HG02588 (cell line): ENCODE results near the gene TTC38.

ENCODE experiments used
- ATAC-seq: cut with Tn5 transposase; IDR thresholded peaks from one replicate; pipeline ENCODE4 v1.9.1; 2021; ENCODE audit warnings: mild to moderate bottlenecking, moderate library complexity; ENCODE audit not compliant: unreplicated experiment

The TTC38 gene

DNA sequence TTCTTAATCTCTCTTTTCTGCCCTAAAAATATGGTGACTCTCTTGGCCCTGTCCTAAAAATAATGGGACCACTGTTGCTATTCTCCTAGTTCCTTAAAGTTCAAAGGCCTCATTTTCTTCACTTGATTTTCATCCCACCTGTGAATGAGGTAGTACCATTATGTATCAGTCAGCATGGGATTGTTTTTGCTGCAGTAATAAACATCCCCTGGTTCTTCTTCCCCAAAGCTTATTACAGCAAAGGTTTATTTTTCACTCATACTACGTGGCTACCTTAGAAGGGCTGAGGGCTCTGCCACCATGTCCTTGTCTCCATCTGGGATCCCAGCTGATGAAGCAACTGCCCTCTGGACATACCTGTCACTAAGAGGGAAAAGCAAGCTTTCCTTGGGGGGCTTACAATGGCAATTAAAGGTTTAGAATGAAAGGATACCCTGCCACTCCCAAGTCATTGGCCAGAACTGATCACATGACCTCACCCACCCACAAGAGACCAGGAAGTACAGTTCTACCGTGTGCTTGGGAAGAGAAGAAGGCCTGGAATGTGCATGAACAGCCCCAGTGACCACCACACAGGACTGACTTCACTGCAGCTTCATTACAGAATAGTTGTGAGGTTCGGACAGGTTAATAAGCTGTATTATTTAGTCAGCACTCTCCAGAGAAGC is 7.8 kb downstream of the TTC38 start:
- ATAC-seq, result no peak

DNA sequence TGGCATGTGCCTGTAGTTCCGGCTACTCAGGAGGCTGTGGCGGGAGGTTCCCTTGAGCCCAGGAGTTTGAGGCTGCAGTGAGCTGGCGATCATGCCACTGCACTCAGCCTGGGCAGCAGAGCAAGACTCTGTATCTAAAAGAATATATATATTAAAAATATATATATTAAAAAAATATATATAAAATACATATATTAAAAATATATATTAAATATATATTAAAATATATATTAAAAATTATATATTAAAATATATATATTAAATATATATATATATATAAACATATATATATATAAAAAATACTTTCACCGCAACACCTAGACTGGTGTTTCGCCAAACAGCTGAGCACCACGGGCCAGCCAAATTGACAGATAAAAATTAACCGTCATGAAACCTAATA is 8.8 kb downstream of the TTC38 start:
- ATAC-seq, result no peak

DNA sequence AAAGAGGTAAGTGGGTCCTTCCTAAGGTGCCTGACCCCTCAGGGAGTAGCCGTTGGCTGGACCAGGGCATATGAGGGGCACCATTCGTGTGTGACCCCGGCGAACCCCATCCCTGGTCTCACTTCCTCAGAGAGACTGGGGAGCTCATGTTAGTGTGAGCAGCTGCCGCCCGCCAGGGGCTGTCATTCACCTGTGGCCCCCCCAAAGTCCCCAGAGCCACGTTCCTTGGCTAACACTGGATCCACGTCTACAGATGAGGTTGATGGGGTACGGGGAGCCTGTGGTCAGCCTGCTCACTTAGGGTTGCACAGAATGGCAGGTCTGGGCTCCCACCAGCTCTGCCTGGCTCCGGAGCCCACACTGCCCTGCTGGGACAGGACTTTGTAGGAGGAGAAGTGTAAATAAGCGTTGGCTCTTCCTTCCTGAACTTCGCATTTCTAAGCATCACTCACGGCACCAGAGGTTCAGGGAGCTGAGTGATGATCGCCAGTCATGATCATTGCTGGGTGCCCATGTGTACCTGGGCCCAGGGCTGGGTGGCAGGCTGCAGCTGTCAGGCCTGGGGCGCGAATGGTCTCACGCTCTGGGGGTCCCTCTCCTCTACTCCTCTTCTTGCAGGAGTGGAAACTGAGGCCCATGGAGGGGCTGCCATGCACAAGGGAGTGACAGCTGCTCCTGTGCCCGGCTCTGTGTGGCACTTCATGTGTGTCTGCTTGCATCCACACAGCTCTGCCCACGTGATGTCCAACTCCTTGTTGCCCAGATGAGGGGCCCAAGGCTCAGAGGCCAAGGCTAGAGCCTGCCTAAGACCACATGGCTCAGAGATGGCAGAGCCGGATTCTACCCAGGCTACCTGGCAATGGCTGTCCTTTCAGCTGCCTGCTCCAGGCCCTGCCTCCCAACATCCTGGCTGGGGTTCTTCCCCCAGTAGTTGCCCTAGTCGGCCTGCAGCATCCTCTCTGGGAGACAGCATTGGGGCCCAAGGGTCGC is 11.1 kb downstream of the TTC38 start:
- no peak for ATAC-seq

DNA sequence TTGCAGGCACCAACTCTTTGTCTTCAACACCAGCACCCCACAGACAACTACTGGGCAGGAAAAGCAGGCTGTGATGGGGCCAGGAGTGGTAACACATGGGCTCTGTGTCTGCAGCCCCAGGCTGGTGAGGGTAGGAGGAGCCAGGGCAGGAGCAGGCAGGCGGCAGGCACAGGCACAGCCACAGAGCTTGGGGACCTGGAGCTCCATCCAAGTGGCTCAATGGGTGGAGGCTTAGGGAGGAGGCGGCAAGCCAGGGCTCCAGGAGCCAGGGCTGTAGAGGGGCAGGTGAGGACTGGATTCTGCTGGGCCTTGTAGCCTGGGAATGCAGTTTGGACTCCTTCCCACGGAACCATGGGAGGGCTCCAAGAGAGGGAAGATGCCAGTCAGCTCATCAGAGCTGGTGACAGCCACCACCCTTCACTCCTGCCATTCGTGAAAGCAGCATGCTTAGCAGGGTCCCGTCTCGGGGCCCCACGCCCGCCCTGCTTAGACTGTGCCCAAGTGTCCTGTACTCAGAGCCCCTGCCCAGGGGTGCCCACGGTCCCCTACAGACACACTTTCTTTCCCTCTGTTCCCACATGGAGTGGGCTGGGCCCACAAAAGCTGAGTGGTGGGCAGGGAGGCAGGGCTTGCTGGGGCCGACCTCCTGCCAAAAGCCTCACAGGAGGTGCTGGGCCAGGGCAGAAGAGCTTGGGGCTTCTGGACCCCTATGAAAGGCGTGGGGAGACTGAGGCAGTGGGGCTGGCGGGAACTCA is 12.4 kb downstream of the TTC38 start:
- ATAC-seq, result no peak

GRCh38 chr22:46280999-46281623 is 13.3 kb downstream of the TTC38 start:
- ATAC-seq, result no peak

DNA sequence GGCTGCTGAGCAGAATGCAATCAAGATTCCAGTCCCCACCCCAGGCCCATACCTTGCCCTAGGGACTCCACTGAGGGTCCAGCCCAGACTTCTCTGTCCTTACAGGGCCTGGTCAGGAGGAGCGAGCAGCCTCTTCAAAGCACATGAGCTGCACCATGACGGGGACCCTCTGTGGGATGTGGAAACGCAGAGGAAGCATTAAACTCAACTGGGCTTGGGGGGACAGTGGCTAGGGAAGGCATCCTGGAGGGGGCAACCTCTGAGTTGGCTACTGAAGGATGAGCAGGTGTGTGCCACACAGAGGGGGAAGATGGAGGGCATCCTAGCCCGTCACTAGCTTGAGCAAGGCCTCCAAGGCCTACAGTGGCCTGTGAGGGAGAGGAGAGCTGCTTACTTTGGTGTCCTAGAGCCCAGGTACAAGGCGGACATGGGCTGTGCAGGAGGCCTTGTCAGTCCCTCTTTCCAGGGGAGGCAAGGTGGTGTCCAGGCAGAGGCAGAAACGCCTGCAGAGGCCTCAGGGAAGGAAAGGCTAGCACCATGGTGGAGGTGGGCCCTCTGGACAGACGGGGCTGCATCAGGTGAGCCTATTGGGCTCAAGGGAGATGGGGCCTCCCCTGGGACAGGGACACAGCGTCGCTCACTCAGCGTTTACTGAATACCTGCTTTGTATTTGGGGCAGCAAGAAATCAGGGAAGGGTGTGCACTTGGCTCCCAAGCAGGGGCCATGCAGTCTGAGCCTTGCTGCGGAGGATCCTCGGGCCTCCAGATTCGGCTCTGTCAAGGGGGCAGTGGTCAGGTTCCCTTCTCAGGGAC is 14.3 kb downstream of the TTC38 start:
- ATAC-seq, result no peak

- ATAC-seq, result no peak
Observed at GRCh38 chr22:46286006-46286405, 18.2 kb downstream of the TTC38 start.

DNA sequence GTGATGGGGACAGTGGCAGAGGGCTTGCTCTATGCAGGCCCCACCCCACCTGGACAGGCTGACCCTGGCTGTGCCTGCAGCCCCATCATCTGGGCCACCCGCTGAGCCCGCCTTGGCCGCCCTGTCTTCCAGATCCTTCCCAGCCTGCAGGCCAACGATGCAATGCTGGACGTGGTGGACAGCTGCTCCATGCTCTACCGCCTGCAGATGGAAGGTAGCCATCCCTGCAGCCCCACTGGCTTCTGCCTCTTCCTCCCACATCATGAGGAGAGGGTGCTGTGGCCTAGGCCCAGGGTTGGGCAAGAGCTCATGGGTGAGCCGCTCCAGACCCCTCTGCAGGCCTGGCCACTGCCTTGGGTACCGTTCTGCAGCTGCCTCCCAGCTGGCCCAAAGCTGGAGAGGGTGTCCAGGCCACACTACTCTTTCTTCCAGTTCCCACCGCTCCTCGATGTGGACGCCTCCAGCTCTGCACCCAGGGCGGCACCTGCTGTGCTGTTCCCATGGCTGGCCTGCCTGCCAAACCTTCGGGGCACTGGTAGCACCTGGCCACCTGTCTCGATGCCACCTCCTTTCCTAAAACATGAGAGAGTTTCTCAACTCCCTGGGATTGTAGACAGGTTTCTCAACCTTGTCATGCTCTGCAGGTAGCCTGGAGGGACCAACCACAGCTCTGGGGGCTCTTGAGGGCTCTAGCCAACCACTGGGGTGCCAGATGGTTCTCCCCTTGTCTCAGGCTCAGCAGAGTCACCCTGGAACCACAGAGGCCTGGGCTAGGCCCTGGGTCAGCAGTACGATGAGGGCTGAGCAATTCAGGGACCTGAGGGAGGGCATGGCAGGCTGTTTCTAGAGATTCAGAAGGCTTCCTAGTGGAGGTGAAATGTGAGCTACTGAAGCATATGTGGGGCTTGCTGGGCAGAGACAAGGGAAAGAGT is 19.4 kb downstream of the TTC38 start:
- ATAC-seq, result no peak

DNA sequence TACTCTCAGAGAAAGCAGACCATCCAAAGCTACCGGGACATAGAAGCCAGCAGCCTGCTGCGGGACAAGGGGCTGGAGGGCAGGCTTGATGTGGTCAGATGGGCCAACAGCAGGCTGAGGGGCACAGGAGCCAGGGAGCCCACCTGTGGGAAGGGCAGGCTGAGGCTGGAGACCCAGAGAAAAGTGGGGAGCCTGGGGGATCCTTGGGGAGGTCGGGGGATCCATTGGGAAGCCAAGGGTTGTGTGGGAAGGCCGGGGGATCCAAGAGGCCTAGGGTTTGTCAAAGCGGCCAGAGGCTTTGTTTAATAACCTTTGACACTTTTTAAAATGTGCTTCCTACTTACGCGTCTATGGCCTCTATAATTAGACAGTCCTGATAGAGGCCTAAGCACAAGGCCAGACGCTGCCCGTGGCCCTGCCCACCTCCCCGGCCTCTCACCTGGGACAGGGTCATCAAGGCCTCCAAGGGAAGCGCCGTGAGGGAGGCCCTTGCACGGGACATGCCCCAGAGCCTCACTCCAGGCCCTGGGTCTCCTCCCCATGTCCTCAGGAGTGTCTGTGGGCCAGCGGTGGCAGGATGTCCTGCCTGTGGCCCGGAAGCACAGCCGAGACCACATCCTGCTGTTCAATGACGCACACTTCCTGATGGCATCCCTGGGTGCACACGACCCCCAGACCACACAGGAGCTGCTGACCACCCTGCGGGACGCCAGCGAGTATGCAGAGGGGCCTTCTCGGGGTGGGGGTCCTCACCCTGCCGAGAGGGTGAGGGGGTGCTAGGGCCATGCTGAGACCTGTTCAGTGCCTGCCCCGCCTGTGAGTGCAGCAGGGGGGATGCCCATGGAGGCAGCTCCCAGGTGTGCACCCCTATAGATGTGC is 20.3 kb downstream of the TTC38 start:
- ATAC-seq, result peak; percentile 54

- no peak for ATAC-seq
Observed at GRCh38 chr22:46288846-46289243, 21.0 kb downstream of the TTC38 start.

- ATAC-seq, result no peak
Observed at GRCh38 chr22:46289244-46289891, 21.6 kb downstream of the TTC38 start.

DNA sequence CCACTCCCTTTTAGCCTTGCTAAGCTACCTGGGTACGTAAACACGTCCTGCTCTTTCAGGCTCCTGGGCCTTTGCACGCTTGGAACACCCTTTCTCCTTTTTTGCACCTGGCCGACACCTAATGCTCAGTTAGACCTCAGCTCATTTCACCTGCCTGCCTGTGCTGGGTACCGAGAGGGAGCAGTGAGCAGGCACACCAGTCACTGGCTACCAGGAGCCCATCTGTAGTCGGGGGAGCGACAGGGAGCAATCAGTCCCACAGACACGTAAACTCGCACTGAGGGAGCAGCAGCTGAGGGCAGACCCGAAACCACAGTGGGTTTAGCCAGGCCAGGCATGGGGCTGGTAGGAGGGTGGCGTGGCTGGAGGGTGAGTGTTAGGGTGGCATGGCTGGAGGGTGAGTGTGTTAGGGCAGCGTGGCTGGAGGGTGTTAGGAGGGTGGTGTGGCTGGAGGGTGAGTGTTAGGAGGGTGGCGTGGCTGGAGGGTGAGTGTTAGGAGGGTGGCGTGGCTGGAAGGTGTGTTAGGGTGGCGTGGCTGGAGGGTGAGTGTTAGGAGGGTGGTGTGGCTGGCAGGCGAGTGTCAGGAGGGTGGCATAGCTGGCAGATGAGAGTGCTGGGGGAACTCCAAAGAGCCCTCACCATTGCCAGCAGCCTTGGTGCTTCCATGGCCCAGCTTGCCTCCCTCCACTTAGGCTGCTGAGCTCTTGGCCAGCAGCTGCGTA is 22.5 kb downstream of the TTC38 start:
- no peak for ATAC-seq

GRCh38 chr22:46290843-46291785 is 23.3 kb downstream of the TTC38 start:
- no peak for ATAC-seq

GRCh38 chr22:46292173-46292572 is 24.4 kb downstream of the TTC38 start:
- ATAC-seq, result no peak

DNA sequence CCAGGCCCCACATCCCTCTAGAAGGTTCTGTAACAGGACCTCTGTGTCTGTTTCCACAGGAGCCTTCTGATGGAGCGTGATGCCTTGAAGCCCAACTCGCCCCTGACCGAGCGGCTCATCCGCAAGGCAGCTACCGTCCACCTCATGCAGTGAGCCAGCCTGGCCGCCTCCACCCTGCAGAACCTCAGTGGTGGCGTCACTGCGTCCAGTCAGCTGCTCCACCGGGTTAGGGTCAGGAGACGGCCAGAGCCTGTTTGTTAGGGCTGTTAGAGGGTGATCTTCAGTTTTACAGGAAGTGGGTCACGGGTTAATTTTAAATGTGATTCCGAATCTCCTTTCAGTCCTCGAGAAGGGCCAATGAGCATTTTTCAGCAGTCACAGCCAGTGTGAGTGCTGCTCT is 24.9 kb downstream of the TTC38 start:
- ATAC-seq, result no peak
